Neutrophil (primary cell): ENCODE measurements around the gene DENND5B.

Experiments
- H3K27ac ChIP-seq: fragments of 200-600 bp; sonication (generic); 2 replicates; pipeline ENCODE4 v1.5.1; 2016; ENCODE audit warnings: mild to moderate bottlenecking, moderate library complexity
- H3K27me3 ChIP-seq: fragments of 200-600 bp; sonication (generic); 2 replicates; pipeline ENCODE4 v1.6.0; 2016; ENCODE audit warnings: mild to moderate bottlenecking
- H3K36me3 ChIP-seq: fragments of 200-600 bp; sonication (generic); 2 replicates; pipeline ENCODE4 v1.5.1; 2017
- H3K4me1 ChIP-seq, 2 experiments: fragments of 200-600 bp in 1 of 2; sonication (generic) in 1 of 2; 1 replicate in 1 of 2; 2 replicates in 1 of 2; pipeline versions ENCODE4 v1.5.1 to v1.6.1; 2013 to 2016; ENCODE audit warnings: low read depth in 1 of 2, low read length in 1 of 2, mild to moderate bottlenecking in 1 of 2, moderate library complexity in 1 of 2; ENCODE audit not compliant: control insufficient read depth in 1 of 2, insufficient read depth in 1 of 2
- H3K4me3 ChIP-seq, 2 experiments: fragments of 200-600 bp in 1 of 2; sonication (generic) in 1 of 2; 1 replicate in 1 of 2; 2 replicates in 1 of 2; pipeline ENCODE4 v1.5.1; 2013 to 2016; ENCODE audit warnings: low read depth in 1 of 2, low read length in 1 of 2, mild to moderate bottlenecking in 1 of 2, moderate library complexity in 1 of 2
- H3K9me3 ChIP-seq: fragments of 200-600 bp; sonication (generic); 2 replicates; pipeline ENCODE4 v1.5.1; 2016
- CTCF ChIP-seq: fragments of 200-600 bp; sonication (generic); IDR thresholded peaks from 2 replicates; pipeline ENCODE4 v1.5.1; 2016; ENCODE audit warnings: antibody characterized with exemption

DENND5B gene

GRCh38 chr12:31590642-31591379, at the start of gene DENND5B:
TSS of gene DENND5B (minus strand) at chr12:31591136. CDS start at chr12:31590832, 304 bp downstream.
- Histone ChIP-seq H3K4me3 (peak within 1 kb of the TSS; percentile 49 to 65), H3K27ac (no peak within 1 kb of the TSS), H3K27me3 (peaks cover 79% of the 10 kb centered on the region), H3K9me3 (no peaks in the 10 kb centered on the region), H3K36me3 (no peaks in the 10 kb centered on the region), H3K4me1 (peaks cover 12 to 19% of the 10 kb centered on the region in 2 experiments)
- TF ChIP-seq CTCF: no peak

GRCh38 chr12:31634620-31635019, 43.7 kb upstream of the DENND5B start:
- H3K27ac ChIP-seq: no peak overlapping the region
- TF ChIP-seq CTCF: no peak
- H3K36me3 ChIP-seq: no peaks in the 10 kb centered on the region
- no peak overlapping the region for H3K4me3 ChIP-seq
- H3K27me3 ChIP-seq: no peaks in the 10 kb centered on the region
- H3K4me1 ChIP-seq: peaks cover 3 to 8% of the 10 kb centered on the region in 2 experiments
- no peaks in the 10 kb centered on the region for H3K9me3 ChIP-seq

- Histone ChIP-seq H3K27me3 (no peaks in the 10 kb centered on the region), H3K9me3 (no peaks in the 10 kb centered on the region), H3K4me3 (no peak overlapping the region), H3K27ac (no peak overlapping the region), H3K36me3 (no peaks in the 10 kb centered on the region), H3K4me1 (peaks cover 3 to 8% of the 10 kb centered on the region in 2 experiments)
- TF ChIP-seq CTCF: no peak
These were observed 42.5 kb upstream of the DENND5B start for GRCh38 chr12:31633464-31633863.

- Histone ChIP-seq H3K36me3 (no peaks in the 10 kb centered on the region), H3K27ac (no peak overlapping the region), H3K27me3 (no peaks in the 10 kb centered on the region), H3K4me3 (no peak overlapping the region), H3K4me1 (peaks cover 3 to 4% of the 10 kb centered on the region in 2 experiments), H3K9me3 (no peaks in the 10 kb centered on the region)
- no peak for TF ChIP-seq CTCF
These were observed 40.9 kb upstream of the DENND5B start for GRCh38 chr12:31631809-31632208.

GRCh38 chr12:31631023-31631724, 40.2 kb upstream of the DENND5B start:
- no peak for TF ChIP-seq CTCF
- Histone ChIP-seq H3K27me3 (no peaks in the 10 kb centered on the region), H3K27ac (no peak overlapping the region)

More at GRCh38 chr12:31631023-31631724, 40.2 kb upstream of the DENND5B start:
- H3K4me3 ChIP-seq: no peak overlapping the region
- H3K9me3 ChIP-seq: no peaks in the 10 kb centered on the region
- H3K4me1 ChIP-seq: no peaks in the 10 kb centered on the region
- H3K36me3 ChIP-seq: no peaks in the 10 kb centered on the region
